Adrenal gland (tissue), 12 donors: Measurements from ENCODE around the gene MYT1. TPM values are rescaled to one million over a fixed set of nuclear protein-coding genes. Genes with fewer than 3 reads are reported as not detected.

ENCODE experiments used
- DNase-seq, 7 donors: peaks; one replicate each; pipeline ENCODE4 v3.0.0-alpha.2; 2019 to 2020
- H3K27ac ChIP-seq, 5 donors: fragments of 200-600 bp; sonication (generic) in 4 of 5; 1 replicate in 3 of 5; 2 replicates in 2 of 5; pipeline versions ENCODE4 v1.5.1 to v1.8.0; 2016 to 2020; ENCODE audit warnings: mild to moderate bottlenecking in 1 of 5
- H3K27me3 ChIP-seq: fragments of 200-600 bp; 2 replicates; pipeline ENCODE4 v1.8.0; 2021
- H3K36me3 ChIP-seq, 2 donors: fragments of 200-600 bp; replicated peaks in 1 of 2; 1 replicate in 1 of 2; 2 replicates in 1 of 2; pipeline versions ENCODE4 v1.5.1 to v1.8.0; 2018 to 2022
- H3K4me1 ChIP-seq, 2 donors: fragments of 200-600 bp; replicated peaks in 1 of 2; 1 replicate in 1 of 2; 2 replicates in 1 of 2; pipeline versions ENCODE4 v1.5.1 to v1.8.0; 2018 to 2021
- H3K4me3 ChIP-seq, 4 donors: fragments of 200-600 bp; sonication (generic) in 3 of 4; one replicate each; pipeline ENCODE4 v1.5.1; 2016 to 2018
- H3K9me3 ChIP-seq, 3 donors: fragments of 200-600 bp; sonication (generic) in 1 of 3; replicated peaks in 1 of 3; 1 replicate in 2 of 3; 2 replicates in 1 of 3; pipeline versions ENCODE4 v1.5.1 to v1.8.0; 2016 to 2021
- CTCF ChIP-seq, 6 experiments: fragments of 450-650 bp in 4 of 6; fragments of 200-600 bp in 2 of 6; sonication (generic) in 1 of 6; IDR thresholded peaks; 1 replicate in 5 of 6; 2 replicates in 1 of 6; pipeline versions ENCODE4 v1.5.1 to v1.8.0; 2016 to 2021; ENCODE audit warnings: antibody characterized with exemption in 6 of 6, mild to moderate bottlenecking in 2 of 6, moderate library complexity in 1 of 6
- POLR2A ChIP-seq, 2 donors: fragments of 450-650 bp; IDR thresholded peaks; one replicate each; pipeline ENCODE4 v1.6.1; 2017; ENCODE audit warnings: antibody characterized with exemption in 2 of 2, mild to moderate bottlenecking in 2 of 2, moderate library complexity in 1 of 2
- WGBS, 4 donors: extraction: QIAGEN DNeasy Blood & Tissue Kit in 2 of 4; methylation state at CpG; one replicate each; pipeline versions ENCODE4 v1.1.5 to v1.1.7; 2013 to 2017; 5-methylcytosine and 5-hydroxymethylcytosine counted together
- intact Hi-C, 2 donors: fragments of 100-400 bp; cut with DNase I; formaldehyde crosslinking; loops; one replicate each; pipeline versions ENCODE4 v1.14.1 to v1.15.0; 2022 to 2023
- polyA plus RNA-seq, 3 donors: library from polyadenylated mRNA; stranded (reverse); fragments of 200-250 nt in 2 of 3; fragments of 350-450 nt in 1 of 3; fragmentation: Illumina TruSeq in 1 of 3; extraction: RNeasy Lipid Tissue Mini Kit (QIAGEN cat#74804) in 1 of 3; gene quantifications; one replicate each; pipeline ENCODE4 v1.2.3, GENCODE V29; 2013 to 2014
- total RNA-seq, 9 donors: library from RNA; depleted of rRNA in 4 of 9; stranded (reverse); fragments of >200 nt in 4 of 9; fragments of 120-200 nt in 1 of 9; fragmentation: NEBNext Ultra II Directional in 1 of 9; extraction: Animal tissue kit (Norgen Biotek cat#: 25700) in 1 of 9; gene quantifications; one replicate each; pipeline versions ENCODE4 v1.1.0 to v1.2.4, GENCODE V29; 2013 to 2023
- donor health status: healthy with polysubstance abuse.
- donor health status: Bipolar disorder and iron deficiency.
- donor health status: DM: yes; HTN: yes; CAD: no.
- donor health status: DM: no; HTN: no; CAD: no.
- donor health status: DM: no; HTN: no; CAD: no.
- donor health status: DM: yes; HTN: yes; CAD: no.

MYT1 gene
- total and polyA plus RNA-seq, 12 donors = 0.61 to 8.5 (median 2.7) TPM

GRCh38 chr20:64244870-64245603 lies 80.8 kb downstream of the MYT1 start:
- WGBS, 4 donors = 58 to 95% (median 68%) methylated on average over 4 to 8 of the region's 8 CpGs
- no peak for TF ChIP-seq CTCF (IDR thresholded peaks at IDR 0.05)
- TF ChIP-seq POLR2A (IDR thresholded peaks at IDR 0.05) = no peak
- Histone ChIP-seq H3K27ac (no peak overlapping the region), H3K4me3 (no peak overlapping the region), H3K9me3 (no peaks in the 10 kb centered on the region), H3K27me3 (no peaks in the 10 kb centered on the region), H3K36me3 (no peaks in the 10 kb centered on the region), H3K4me1 (no peaks in the 10 kb centered on the region)
- intact Hi-C loops = no loop called here
- DNase-seq = peak in 4 of 7 donors; percentile 1 to 42 (median 10)

DNA sequence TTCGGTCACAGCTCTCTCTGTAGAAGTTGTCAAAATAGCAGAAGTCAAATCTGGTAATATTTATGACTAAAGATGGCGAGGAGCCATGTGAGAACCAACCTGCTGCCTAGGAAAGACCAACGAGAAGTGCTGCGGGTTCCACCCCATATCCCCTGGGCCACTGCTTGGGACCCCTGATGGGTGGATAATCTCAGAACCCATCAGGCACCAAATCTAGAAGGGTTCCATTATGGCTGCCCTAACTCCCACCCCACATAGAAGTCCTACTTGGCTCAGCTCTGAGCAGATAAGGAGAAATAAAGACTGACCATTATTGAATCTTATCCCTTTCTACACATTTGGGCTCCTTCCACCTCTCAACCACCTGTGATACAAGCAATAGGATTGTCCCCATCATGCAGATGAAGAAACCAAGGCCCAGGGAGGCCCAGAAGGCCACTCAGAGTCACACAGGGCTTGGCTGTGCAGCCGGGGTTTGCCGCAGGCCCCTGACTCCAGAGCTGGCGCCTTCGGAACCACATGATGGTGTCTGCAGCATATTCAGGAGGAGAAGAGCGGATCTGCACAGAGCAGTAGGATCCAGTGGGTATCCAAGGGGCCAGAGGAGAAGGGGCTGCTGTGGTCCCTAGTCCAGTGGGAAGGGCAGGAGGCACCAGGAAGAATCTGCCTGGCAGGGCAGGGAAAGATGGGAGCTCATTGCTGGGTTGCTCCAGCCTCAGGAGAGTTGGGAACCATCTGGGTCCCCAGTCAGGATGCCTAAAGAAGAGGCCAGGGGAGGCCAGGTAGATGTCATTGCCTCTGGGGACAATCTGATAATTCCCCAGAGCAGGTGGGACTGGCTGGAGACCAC lies 81.7 kb downstream of the MYT1 start:
- Histone ChIP-seq H3K27me3 (no peaks in the 10 kb centered on the region), H3K4me3 (no peak overlapping the region), H3K27ac (no peak overlapping the region), H3K36me3 (no peaks in the 10 kb centered on the region), H3K4me1 (no peaks in the 10 kb centered on the region), H3K9me3 (no peaks in the 10 kb centered on the region)
- TF ChIP-seq CTCF (IDR thresholded peaks at IDR 0.05) (no peak), POLR2A (IDR thresholded peaks at IDR 0.05) (no peak)
- WGBS, 4 donors = 75 to 89% (median 86%) methylated on average over 8 to 9 of the region's 9 CpGs
- peak in 4 of 7 donors; percentile 4 to 9 (median 6) for DNase-seq
- intact Hi-C loops = no loop called here

GRCh38 chr20:64246616-64247306 lies 82.5 kb downstream of the MYT1 start:
- Histone ChIP-seq H3K36me3 (no peaks in the 10 kb centered on the region), H3K4me3 (no peak overlapping the region), H3K27ac (no peak overlapping the region), H3K4me1 (no peaks in the 10 kb centered on the region), H3K27me3 (no peaks in the 10 kb centered on the region), H3K9me3 (no peaks in the 10 kb centered on the region)
- TF ChIP-seq CTCF (IDR thresholded peaks at IDR 0.05) (no peak), POLR2A (IDR thresholded peaks at IDR 0.05) (no peak)
- intact Hi-C loops = no loop called here
- WGBS, 4 donors = 72 to 89% (median 85%) methylated on average over 8 to 10 of the region's 10 CpGs
- DNase-seq = peak in 5 of 7 donors; percentile 5 to 17 (median 6)

DNA sequence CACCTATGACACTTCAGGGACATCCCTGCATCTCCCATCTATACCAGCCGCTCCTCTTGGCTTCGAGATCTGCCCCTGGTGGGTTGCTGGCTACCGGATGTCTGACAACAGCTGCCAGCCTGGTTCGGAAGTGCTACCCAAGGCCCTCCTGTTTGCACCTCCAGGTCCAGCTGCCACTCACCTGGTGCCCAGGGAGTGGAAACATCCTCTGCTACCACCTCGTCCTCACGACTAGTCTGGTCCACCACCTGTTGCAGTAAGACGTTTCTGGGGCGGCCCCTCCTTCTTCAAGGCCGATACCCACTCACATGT lies 83.0 kb downstream of the MYT1 start:
- DNase-seq = peak in 5 of 7 donors; percentile 2 to 43 (median 10)
- TF ChIP-seq POLR2A (IDR thresholded peaks at IDR 0.05) (no peak), CTCF (IDR thresholded peaks at IDR 0.05) (no peak)
- WGBS, 4 donors = 81 to 86% (median 85%) methylated on average over 8 to 9 of the region's 9 CpGs

More for the DNA sequence above, 83.0 kb downstream of the MYT1 start:
- H3K9me3 ChIP-seq = no peaks in the 10 kb centered on the region
- no peak overlapping the region for H3K27ac ChIP-seq
- H3K4me3 ChIP-seq = no peak overlapping the region
- intact Hi-C loops = no loop called here
- no peaks in the 10 kb centered on the region for H3K36me3 ChIP-seq
- no peaks in the 10 kb centered on the region for H3K27me3 ChIP-seq
- H3K4me1 ChIP-seq = no peaks in the 10 kb centered on the region
